GM13977 (cell line): Measurements from ENCODE around the gene PDZD7.

Source experiments
- DNase-seq: peaks from one replicate; pipeline ENCODE4 v3.0.0; 2012; ENCODE audit warnings: low spot score
- in situ Hi-C: fragments of 300-500 bp; cut with MboI; formaldehyde crosslinking; loops from one replicate; pipeline ENCODE4 v1.12.0; 2022; ENCODE audit warnings: low sequenced_read_pairs, low pct_unique_long_range_greater_than_20kb, mixed read lengths, inconsistent platforms; ENCODE audit not compliant: unreplicated experiment
- TF ChIP-seq, protein P1 (sequence below): IDR thresholded peaks from 2 replicates; pipeline ENCODE4 v1.5.1; 2012; ENCODE audit warnings: mild to moderate bottlenecking, control low read depth; ENCODE audit not compliant: insufficient read depth; ENCODE audit errors: extremely low read depth, missing control alignments

The PDZD7 gene

DNA sequence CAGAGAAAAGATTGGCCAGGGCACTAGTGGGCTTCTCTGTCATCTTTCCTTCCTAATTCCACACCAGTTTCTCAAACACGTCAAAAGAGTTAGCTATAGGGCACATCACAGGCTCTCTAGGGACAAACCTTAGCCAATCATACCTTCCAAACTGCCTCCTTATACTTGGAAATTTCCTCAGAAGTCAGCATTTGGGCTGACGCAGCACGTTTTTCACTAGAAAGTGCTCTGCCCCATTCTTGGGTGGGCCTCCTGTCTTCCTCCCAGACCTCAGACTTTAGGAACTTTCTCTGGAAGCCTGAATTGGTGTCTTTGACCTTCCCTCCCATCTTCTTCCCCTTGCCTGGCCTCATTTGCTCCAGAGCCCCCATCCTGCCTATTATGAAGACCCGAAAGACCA lies 11.2 kb upstream of the PDZD7 start:
- DNase-seq = no peak
- TF ChIP-seq, protein P1, sequence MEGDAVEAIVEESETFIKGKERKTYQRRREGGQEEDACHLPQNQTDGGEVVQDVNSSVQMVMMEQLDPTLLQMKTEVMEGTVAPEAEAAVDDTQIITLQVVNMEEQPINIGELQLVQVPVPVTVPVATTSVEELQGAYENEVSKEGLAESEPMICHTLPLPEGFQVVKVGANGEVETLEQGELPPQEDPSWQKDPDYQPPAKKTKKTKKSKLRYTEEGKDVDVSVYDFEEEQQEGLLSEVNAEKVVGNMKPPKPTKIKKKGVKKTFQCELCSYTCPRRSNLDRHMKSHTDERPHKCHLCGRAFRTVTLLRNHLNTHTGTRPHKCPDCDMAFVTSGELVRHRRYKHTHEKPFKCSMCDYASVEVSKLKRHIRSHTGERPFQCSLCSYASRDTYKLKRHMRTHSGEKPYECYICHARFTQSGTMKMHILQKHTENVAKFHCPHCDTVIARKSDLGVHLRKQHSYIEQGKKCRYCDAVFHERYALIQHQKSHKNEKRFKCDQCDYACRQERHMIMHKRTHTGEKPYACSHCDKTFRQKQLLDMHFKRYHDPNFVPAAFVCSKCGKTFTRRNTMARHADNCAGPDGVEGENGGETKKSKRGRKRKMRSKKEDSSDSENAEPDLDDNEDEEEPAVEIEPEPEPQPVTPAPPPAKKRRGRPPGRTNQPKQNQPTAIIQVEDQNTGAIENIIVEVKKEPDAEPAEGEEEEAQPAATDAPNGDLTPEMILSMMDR = no peak
- in situ Hi-C loops = no loop called here

DNA sequence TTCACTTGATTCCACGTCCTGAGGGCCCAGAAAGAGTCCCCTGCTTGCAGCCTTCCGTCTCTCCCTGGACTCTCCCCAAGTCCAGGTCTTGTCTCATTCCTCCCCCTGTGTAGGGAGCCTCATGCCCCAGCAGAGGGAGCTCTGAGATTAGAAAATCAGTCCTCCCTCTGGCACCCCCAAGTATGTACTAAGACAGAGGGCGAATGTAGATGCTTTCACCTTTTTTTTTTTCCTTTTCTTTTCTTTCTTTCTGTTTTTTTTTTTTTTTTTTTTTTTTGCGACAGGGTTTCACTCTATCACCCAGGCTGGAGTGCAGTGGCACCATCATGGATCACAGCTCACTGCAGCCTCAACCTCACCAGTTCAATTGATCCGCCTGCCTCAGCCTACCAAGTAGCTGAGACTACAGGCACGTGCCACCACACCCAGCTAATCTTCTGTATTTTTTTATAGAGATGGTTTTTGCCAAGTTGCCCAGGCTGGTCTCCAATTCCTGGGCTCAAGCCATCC lies 10.4 kb upstream of the PDZD7 start:
- peak; percentile 86 for DNase-seq
- in situ Hi-C loops = no loop called here
- TF ChIP-seq, protein P1 = peak; percentile 85

DNA sequence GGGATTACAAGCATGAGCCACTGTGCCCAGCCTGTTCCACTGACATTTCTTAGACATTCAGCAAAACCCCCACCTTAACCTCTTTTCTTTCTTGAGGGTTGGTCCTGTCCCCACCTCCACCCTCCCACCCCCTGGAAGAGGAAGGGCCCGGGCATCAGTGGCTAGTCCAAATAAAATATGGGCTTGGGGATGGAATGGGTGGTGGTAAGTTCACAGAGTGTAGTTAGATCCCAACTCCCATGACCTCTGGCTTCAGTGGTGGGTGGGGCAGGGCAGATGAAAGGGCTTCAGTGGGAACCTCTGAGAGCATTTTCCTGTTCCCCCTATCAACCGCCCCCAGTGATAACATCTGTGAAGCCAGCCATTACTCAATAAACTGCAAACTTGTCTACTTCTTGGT lies 9.9 kb upstream of the PDZD7 start:
- TF ChIP-seq, protein P1 = no peak
- no peak for DNase-seq
- in situ Hi-C loops = no loop called here

DNA sequence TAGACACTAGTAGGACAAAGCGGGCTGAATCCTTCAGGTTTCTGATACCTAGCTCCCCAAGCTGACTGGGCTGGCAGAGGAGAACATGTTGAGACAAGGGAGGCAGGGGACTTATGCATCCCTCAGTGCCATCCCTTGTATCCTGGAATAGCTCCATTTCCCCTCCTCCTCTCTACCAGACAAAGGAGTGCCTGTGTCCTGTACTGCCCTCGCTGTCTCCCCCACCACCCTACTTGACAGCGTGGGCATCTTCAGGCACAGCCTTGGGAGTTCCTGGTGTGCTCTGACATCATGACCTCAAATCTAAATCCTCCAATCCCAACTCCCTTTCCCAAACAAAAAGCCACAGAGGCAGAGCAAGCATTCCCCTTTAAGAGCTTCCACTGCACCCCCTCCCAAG lies 9.1 kb upstream of the PDZD7 start:
- TF ChIP-seq, protein P1 = no peak
- in situ Hi-C loops = no loop called here
- no peak for DNase-seq

DNA sequence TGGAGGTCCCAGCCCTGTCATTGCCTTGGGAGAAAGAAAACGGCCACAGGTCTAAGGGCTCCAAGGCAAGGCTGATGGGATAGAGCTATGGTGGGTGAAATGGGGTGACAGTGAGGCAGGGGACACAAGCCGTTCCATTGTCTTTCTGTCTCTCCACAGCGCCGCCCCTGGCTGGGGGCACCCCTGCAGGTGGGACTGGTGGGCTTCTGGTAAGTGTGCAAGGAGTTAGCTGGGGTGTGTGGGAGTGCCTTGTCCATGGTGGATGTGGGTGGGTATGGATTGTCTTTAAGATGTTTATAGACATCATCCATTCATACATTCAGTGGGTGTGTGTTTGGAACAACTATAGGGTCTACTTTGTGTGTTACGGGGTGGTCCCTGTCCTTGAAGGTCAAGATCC lies 7.6 kb upstream of the PDZD7 start:
- in situ Hi-C loops = no loop called here
- TF ChIP-seq, protein P1 = no peak
- no peak for DNase-seq

DNA sequence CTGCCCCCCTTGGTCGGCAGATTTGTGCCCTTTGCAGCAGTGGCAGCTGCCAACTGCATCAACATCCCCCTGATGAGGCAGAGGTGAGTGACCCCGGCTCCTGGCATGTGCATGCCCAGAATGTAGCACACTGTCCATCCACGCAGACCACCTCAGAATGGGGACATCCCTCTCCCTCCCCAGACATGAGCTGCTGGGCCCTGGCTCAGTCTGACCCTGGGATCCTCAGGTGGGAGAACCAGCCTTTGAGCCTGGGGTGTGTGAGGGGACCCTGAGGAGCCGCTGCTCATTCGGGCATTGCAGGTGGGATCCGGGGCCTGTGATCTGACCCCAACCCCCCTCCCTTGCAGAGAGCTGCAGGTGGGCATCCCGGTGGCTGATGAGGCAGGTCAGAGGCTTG lies 5.8 kb upstream of the PDZD7 start:
- in situ Hi-C loops = no loop called here
- TF ChIP-seq, protein P1 = no peak
- DNase-seq = no peak
